K562 (cell line): ENCODE measurements around the gene VIPR2. TPM values are rescaled to one million over a fixed set of nuclear protein-coding genes. Genes with fewer than 3 reads are reported as not detected.

Experiments
- ATAC-seq: fragments of 200-7000 bp; cut with Tn5 transposase; 3 replicates; pipeline ENCODE4 v1.9.1; 2020; ENCODE audit warnings: moderate library complexity
- BruUV-seq: library from RNA; stranded (reverse); fragments of 400-500 nt; replicated peaks from 2 replicates; lab custom pipeline; 2021; lab: Mats Ljungman, UMichigan
- CTCF ChIA-PET: fragments of 300-600 bp; formaldehyde crosslinking; extraction: SDS; loops from one replicate; lab custom pipeline; 2021; ENCODE audit warnings: low intra/inter-chr PET ratio; lab: Yijun Ruan, JAX
- POLR2A ChIA-PET: fragments of 300-600, 350-650 bp; sonication (Branson Sonifier 250); formaldehyde crosslinking; extraction: SDS; loops from one replicate; lab custom pipeline; 2021; ENCODE audit warnings: antibody characterized with exemption, inconsistent platforms; lab: Yijun Ruan, JAX
- DNase-seq, 4 experiments: peaks; one replicate each; pipeline versions ENCODE4 v3.0.0 to v3.0.0-alpha.2; 2011 to 2018; ENCODE audit warnings: low spot score in 3 of 4, mixed read lengths in 3 of 4; ENCODE audit errors: extremely low read depth in 1 of 4
- FAIRE-seq: peaks from 2 replicates; lab custom pipeline; 2011; peaks lifted over from hg19 to GRCh38; lab: Jason Lieb, UNC
- H2AFZ ChIP-seq: 2 replicates; pipeline ENCODE4 v1.6.0; 2011; ENCODE audit warnings: low read depth, low read length, control low read depth, inconsistent platforms
- H3K27ac ChIP-seq: fragments of 200-600 bp; 3 replicates; pipeline ENCODE4 v1.8.0; 2011; ENCODE audit warnings: low read depth, mild to moderate bottlenecking, control low read depth, inconsistent platforms, low read length, moderate library complexity, mixed read lengths; ENCODE audit errors: extremely low read depth
- H3K27me3 ChIP-seq, 2 experiments: fragments of 300-600 bp in 1 of 2; 2 replicates in 1 of 2; 3 replicates in 1 of 2; pipeline versions ENCODE4 v1.6.0 to v1.8.0; 2011; ENCODE audit warnings: inconsistent platforms in 2 of 2, low read length in 2 of 2, mild to moderate bottlenecking in 1 of 2, mixed read lengths in 1 of 2, moderate library complexity in 1 of 2; ENCODE audit not compliant: control insufficient read depth in 2 of 2, insufficient read depth in 2 of 2
- H3K36me3 ChIP-seq: fragments of 300-600 bp; 3 replicates; pipeline ENCODE4 v1.8.0; 2011; ENCODE audit warnings: mild to moderate bottlenecking, low read length, inconsistent platforms; ENCODE audit not compliant: control insufficient read depth, insufficient read depth
- H3K4me1 ChIP-seq, 2 experiments: fragments of 200-600 bp in 1 of 2; replicated peaks in 1 of 2; 2 replicates in 1 of 2; 3 replicates in 1 of 2; pipeline versions ENCODE4 v1.5.1 to v1.8.0; 2011; ENCODE audit warnings: inconsistent platforms in 2 of 2, low read length in 2 of 2, mild to moderate bottlenecking in 1 of 2, mixed read lengths in 1 of 2, moderate library complexity in 1 of 2; ENCODE audit not compliant: control insufficient read depth in 2 of 2, insufficient read depth in 2 of 2
- H3K4me2 ChIP-seq: 2 replicates; pipeline ENCODE4 v1.6.1; 2011; ENCODE audit warnings: low read length, control low read depth, inconsistent platforms, mixed read lengths; ENCODE audit not compliant: insufficient read depth
- H3K4me3 ChIP-seq: fragments of 200-600 bp; sonication (generic), shearing (Covaris generic); 2 replicates; pipeline ENCODE4 v1.5.1; 2016; ENCODE audit warnings: control low read depth, inconsistent platforms
- H3K79me2 ChIP-seq: fragments of 200-600 bp; 3 replicates; pipeline ENCODE4 v1.8.0; 2011; ENCODE audit warnings: low read length, inconsistent platforms; ENCODE audit not compliant: control insufficient read depth, insufficient read depth
- H3K9ac ChIP-seq, 2 experiments: 2 replicates each; pipeline versions ENCODE4 v1.6.0 to v1.6.1; 2011; ENCODE audit warnings: low read depth in 2 of 2, low read length in 2 of 2, control low read depth in 1 of 2, inconsistent platforms in 1 of 2, mild to moderate bottlenecking in 1 of 2, mixed read lengths in 1 of 2; ENCODE audit not compliant: insufficient read depth in 1 of 2
- H3K9me1 ChIP-seq: one replicate; pipeline ENCODE4 v1.6.0; 2011; ENCODE audit warnings: inconsistent platforms, mild to moderate bottlenecking, low read length, moderate library complexity; ENCODE audit not compliant: control insufficient read depth, insufficient read depth
- H3K9me3 ChIP-seq: replicated peaks from 2 replicates; pipeline ENCODE4 v1.5.1; 2011; ENCODE audit warnings: low read depth, low read length, inconsistent platforms; ENCODE audit not compliant: control insufficient read depth, insufficient read depth
- H4K20me1 ChIP-seq: replicated peaks from 2 replicates; pipeline ENCODE4 v1.6.1; 2011; ENCODE audit warnings: low read length, inconsistent platforms, mixed read lengths; ENCODE audit not compliant: control insufficient read depth, insufficient read depth
- HDAC8 ChIP-seq: fragments of 450-650 bp; IDR thresholded peaks from 2 replicates; pipeline ENCODE4 v1.6.1; 2016; ENCODE audit warnings: mild to moderate bottlenecking, missing genetic modification characterization, moderate library complexity, missing compliant biosample characterization
- KDM5B ChIP-seq: fragments of 200-600 bp; sonication (generic); IDR thresholded peaks from 2 replicates; pipeline ENCODE4 v1.6.1; 2012; ENCODE audit warnings: low read depth, mild to moderate bottlenecking, moderate library complexity, low read length, control low read depth, inconsistent platforms; ENCODE audit not compliant: insufficient replicate concordance
- PHTF2 ChIP-seq: fragments of 250-450 bp; sonication (Bioruptor Pico); IDR thresholded peaks from 2 replicates; pipeline ENCODE4 v1.5.0; 2021; ENCODE audit warnings: mild to moderate bottlenecking
- SMAD2 ChIP-seq: fragments of 150-350 bp; IDR thresholded peaks from 2 replicates; pipeline ENCODE4 v1.6.1; 2014; ENCODE audit warnings: low read depth, mild to moderate bottlenecking, low read length
- TFAM ChIP-seq: fragments of 250-450 bp; sonication (Bioruptor Pico); conservative IDR thresholded peaks from 2 replicates; pipeline ENCODE4 v1.5.0; 2021; ENCODE audit warnings: mild to moderate bottlenecking, moderate library complexity
- ZNF398 ChIP-seq: fragments of 250-450 bp; sonication (Bioruptor Pico); IDR thresholded peaks from 2 replicates; pipeline ENCODE4 v1.8.0; 2021; ENCODE audit warnings: moderate library complexity, mild to moderate bottlenecking, inconsistent platforms
- WGBS: fragments of 100-300 bp; shearing (Covaris generic); methylation state at CpG from one replicate; pipeline ENCODE4 v1.1.6; 2016; ENCODE audit warnings: low coverage, mixed read lengths; ENCODE audit not compliant: insufficient coverage; ENCODE audit errors: missing lambda C conversion rate; 5-methylcytosine and 5-hydroxymethylcytosine counted together
- in situ Hi-C: fragments of 300-500 bp; cut with MboI; formaldehyde crosslinking; loops from 4 replicates; pipeline ENCODE4 v1.15.0; 2018; ENCODE audit warnings: inconsistent platforms, mixed read lengths
- intact Hi-C: fragments of 100-400 bp; cut with micrococcal nuclease; formaldehyde crosslinking; loops from 2 replicates; pipeline ENCODE4 v1.14.2; 2022
- polyA plus RNA-seq, 8 experiments: library from polyadenylated mRNA; depleted of rRNA in 4 of 8; stranded (reverse) in 5 of 8; unstranded in 3 of 8; fragments of >200 nt; fragmentation: Nextera tagmentation in 2 of 8; fragmentation: Illumina TruSeq in 1 of 8; extraction: Ambion mirVana in 2 of 8; extraction: Trizol in 1 of 8; gene quantifications; 2 replicates each; pipeline versions ENCODE4 v1.2.1 to v1.2.3, GENCODE V29; 2011 to 2014; ENCODE audit warnings: inconsistent platforms in 1 of 8, missing spikeins in 1 of 8
- total RNA-seq, 7 experiments: library from RNA; depleted of rRNA in 6 of 7; stranded (reverse); fragments of >200 nt in 6 of 7; fragmentation: Illumina TruSeq in 2 of 7; extraction: Trizol in 2 of 7; gene quantifications; 2 replicates each; pipeline versions ENCODE4 v1.2.1 to v1.2.3, GENCODE V29; 2011 to 2021; ENCODE audit warnings: low replicate concordance in 1 of 7
- TF ChIP-seq, protein P1 (sequence below): fragments of 450-650 bp; IDR thresholded peaks from 2 replicates; pipeline ENCODE4 v1.6.1; 2016; ENCODE audit warnings: low read depth

VIPR2 gene
- total and polyA plus RNA-seq, 9 of the 15 experiments (the other 6 are each of a cell fraction or from before 2014, with no cell fraction given), result 0.04 TPM; not detected in 8

DNA sequence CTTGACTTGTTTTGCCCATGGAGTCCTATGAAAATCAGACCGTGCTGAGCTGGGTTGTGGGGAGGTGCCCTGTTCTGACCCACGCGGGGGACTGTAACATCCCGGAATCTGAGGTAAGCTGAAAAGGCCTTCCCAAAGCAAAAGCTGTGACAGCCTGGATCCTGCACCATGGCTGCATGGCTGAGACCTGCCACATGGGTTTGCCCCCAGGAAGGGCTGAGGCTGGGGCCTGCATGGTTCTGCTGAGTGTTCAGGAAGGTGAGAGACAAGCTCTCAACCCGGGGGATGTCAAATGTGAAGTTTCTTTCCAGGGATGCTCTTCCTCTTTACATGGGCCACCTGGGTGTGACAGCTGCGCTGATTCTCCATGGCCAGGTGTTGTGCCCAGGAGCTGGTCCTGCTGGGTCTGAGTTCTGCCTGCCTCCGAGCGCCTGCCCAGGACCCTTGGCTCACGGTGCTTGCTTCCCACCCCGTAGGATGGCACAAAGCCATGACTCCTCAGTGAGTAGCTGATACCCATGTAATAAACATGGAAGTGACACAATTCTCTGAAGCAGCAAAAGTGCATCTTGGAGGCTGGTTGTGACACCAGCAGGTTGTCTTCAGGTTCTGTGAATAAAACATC is 58.3 kb downstream of the VIPR2 start:
- ChIA-PET POLR2A (interaction anchor here (0.6 to 1.1 kb wide), 3 partner anchors 11 to 20 kb away, joined by 3 to 6 read pairs (median 3); no protein-coding TSS in a partner anchor), CTCF (no interaction called here)
- H3K9me1 ChIP-seq, result no peaks in the 10 kb centered on the region
- FAIRE-seq, result no peak
- H3K9ac ChIP-seq, result no peak overlapping the region
- H3K4me1 ChIP-seq, result peaks cover 0 to 5% of the 10 kb centered on the region in 2 experiments; a peak in 3 of 5 replicates
- no peak overlapping the region for H3K4me2 ChIP-seq
- intact Hi-C loops (no loop called here), in situ Hi-C loops (no loop called here)
- DNase-seq, result no peak
- no peak overlapping the region for H3K4me3 ChIP-seq
- TF ChIP-seq KDM5B (no peak), ZNF398 (no peak), SMAD2 (no peak), TFAM (CRISPR knock-in tag) (no peak), HDAC8 (tag) (no peak), PHTF2 (CRISPR knock-in tag) (no peak)
- TF ChIP-seq, protein P1, sequence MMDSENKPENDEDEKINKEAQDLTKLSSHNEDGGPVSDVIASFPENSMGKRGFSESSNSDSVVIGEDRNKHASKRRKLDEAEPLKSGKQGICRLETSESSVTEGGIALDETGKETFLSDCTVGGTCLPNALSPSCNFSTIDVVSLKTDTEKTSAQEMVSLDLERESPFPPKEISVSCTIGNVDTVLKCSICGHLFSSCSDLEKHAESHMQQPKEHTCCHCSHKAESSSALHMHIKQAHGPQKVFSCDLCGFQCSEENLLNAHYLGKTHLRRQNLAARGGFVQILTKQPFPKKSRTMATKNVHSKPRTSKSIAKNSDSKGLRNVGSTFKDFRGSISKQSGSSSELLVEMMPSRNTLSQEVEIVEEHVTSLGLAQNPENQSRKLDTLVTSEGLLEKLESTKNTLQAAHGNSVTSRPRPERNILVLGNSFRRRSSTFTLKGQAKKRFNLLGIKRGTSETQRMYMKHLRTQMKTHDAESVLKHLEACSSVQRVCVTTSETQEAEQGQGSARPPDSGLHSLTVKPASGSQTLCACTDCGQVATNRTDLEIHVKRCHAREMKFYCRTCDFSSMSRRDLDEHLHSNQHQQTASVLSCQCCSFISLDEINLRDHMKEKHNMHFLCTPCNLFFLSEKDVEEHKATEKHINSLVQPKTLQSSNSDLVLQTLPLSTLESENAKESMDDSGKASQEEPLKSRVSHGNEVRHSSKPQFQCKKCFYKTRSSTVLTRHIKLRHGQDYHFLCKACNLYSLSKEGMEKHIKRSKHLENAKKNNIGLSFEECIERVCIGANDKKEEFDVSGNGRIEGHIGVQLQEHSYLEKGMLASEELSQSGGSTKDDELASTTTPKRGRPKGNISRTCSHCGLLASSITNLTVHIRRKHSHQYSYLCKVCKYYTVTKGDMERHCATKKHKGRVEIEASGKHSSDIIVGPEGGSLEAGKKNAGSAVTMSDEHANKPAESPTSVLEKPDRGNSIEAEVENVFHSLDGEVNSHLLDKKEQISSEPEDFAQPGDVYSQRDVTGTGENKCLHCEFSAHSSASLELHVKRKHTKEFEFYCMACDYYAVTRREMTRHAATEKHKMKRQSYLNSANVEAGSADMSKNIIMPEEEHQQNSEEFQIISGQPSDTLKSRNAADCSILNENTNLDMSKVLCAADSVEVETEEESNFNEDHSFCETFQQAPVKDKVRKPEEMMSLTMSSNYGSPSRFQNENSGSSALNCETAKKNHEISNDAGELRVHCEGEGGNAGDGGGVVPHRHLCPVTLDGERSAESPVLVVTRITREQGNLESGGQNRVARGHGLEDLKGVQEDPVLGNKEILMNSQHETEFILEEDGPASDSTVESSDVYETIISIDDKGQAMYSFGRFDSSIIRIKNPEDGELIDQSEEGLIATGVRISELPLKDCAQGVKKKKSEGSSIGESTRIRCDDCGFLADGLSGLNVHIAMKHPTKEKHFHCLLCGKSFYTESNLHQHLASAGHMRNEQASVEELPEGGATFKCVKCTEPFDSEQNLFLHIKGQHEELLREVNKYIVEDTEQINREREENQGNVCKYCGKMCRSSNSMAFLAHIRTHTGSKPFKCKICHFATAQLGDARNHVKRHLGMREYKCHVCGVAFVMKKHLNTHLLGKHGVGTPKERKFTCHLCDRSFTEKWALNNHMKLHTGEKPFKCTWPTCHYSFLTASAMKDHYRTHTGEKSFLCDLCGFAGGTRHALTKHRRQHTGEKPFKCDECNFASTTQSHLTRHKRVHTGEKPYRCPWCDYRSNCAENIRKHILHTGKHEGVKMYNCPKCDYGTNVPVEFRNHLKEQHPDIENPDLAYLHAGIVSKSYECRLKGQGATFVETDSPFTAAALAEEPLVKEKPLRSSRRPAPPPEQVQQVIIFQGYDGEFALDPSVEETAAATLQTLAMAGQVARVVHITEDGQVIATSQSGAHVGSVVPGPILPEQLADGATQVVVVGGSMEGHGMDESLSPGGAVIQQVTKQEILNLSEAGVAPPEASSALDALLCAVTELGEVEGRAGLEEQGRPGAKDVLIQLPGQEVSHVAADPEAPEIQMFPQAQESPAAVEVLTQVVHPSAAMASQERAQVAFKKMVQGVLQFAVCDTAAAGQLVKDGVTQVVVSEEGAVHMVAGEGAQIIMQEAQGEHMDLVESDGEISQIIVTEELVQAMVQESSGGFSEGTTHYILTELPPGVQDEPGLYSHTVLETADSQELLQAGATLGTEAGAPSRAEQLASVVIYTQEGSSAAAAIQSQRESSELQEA, result no peak
- H4K20me1 ChIP-seq, result 0 out of 2 replicates have a peak, but pooled peaks cover 7% of the 10 kb centered on the region
- no peaks in the 10 kb centered on the region for H3K79me2 ChIP-seq
- no TSS peak for BruUV-seq
- no peak overlapping the region for H3K27ac ChIP-seq
- H3K9me3 ChIP-seq, result no peaks in the 10 kb centered on the region
- under 1% methylated on average over 10 of the region's 10 CpGs for WGBS
- peaks cover 35 to 68% of the 10 kb centered on the region in 2 experiments for H3K27me3 ChIP-seq
- H3K36me3 ChIP-seq, result no peaks in the 10 kb centered on the region
- no peak for ATAC-seq
- no peak overlapping the region for H2AFZ ChIP-seq
